Measurements from ENCODE around the gene FREM2.

- TF ChIP-seq EZH2phosphoT487 (conservative IDR thresholded peaks at IDR 0.05; ENCODE audit: low read length) (no peak), CTCF (IDR thresholded peaks at IDR 0.05; ENCODE audit: insufficient read depth, low read length, poor library complexity, severe bottlenecking) (no peak)
These were observed 94.7 kb downstream of the FREM2 start for GRCh38 chr13:38781539-38781938.
